ENCODE data around the gene ZMYND15. TPM values are rescaled to one million over a fixed set of nuclear protein-coding genes. Genes with fewer than 3 reads are reported as not detected.

Gene ZMYND15
- total and polyA plus RNA-seq, 2 of the 13 experiments (the other 11 are each of a cell fraction or from before 2014, with no cell fraction given) = 0.24 to 2.7 TPM

DNA sequence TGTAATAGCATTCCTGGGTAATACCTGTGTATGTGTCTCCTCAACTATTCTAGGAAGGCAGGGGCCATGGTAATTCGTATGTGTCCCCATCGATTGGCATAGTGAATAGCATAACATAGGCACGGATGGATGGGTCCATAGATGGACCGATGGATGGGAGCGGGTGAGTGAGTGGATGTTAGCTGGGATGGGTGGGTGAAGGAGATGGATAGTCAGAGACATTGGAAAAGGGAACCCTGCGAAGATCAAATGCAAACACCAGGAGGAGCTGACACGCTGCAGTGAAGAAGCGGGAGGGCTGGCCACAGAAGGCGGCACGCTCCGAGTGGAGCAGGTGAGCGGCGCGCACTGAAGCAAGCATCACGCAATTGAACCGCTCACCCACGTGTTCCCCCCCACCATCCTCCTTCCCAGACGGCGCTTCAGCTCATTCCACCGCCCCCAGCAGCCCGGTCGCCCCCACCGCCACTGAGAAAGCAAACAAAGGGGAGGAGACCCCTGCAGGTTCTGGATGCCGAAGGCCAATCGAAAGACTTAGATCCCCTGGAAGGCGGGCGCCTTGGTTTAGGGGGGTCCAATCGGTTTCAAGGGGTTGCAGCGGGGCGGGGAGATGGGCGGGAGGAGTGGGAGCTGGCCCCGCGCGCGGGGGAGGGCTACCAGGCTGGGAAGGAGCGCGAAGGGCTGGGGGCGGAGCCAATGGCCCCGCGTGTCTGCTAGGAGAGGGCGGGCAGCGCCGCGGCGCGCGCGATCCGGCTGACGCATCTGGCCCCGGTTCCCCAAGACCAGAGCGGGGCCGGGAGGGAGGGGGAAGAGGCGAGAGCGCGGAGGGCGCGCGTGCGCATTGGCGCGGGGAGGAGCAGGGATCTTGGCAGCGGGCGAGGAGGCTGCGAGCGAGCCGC, 29.6 kb upstream of the ZMYND15 start, which contains the start of gene ARRB2 (continued):
- TF ChIP-seq, protein P1, sequence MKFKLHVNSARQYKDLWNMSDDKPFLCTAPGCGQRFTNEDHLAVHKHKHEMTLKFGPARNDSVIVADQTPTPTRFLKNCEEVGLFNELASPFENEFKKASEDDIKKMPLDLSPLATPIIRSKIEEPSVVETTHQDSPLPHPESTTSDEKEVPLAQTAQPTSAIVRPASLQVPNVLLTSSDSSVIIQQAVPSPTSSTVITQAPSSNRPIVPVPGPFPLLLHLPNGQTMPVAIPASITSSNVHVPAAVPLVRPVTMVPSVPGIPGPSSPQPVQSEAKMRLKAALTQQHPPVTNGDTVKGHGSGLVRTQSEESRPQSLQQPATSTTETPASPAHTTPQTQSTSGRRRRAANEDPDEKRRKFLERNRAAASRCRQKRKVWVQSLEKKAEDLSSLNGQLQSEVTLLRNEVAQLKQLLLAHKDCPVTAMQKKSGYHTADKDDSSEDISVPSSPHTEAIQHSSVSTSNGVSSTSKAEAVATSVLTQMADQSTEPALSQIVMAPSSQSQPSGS (CRISPR knock-in tag; IDR thresholded peaks at IDR 0.05) = no peak
- TF ChIP-seq SP2 (CRISPR knock-in tag; IDR thresholded peaks at IDR 0.05) (peak; percentile 88), ZNF160 (CRISPR knock-in tag; IDR thresholded peaks at IDR 0.05) (no peak; the same call in 1 of the 2 replicates), TBP (CRISPR knock-in tag; IDR thresholded peaks at IDR 0.05) (no peak), POLR2A (IDR thresholded peaks at IDR 0.05; ENCODE audit: insufficient read depth in 1 of 2, low read depth in 2 of 2, low read length in 2 of 2) (peak in 1 of 2 experiments; percentile 58; a peak in 3 of 4 replicates), FOXP1 (IDR thresholded peaks at IDR 0.05) (no peak), FOXP1 (CRISPR knock-in tag; IDR thresholded peaks at IDR 0.05) (no peak; the same call in 1 of the 2 replicates), DR1 (CRISPR knock-in tag; IDR thresholded peaks at IDR 0.05) (no peak), ZNF24 (IDR thresholded peaks at IDR 0.05) (no peak), SMAD1 (CRISPR knock-in tag; IDR thresholded peaks at IDR 0.05; ENCODE audit: borderline replicate concordance, low read depth) (peak; percentile 55; the same call in 1 of the 2 replicates), SRF (IDR thresholded peaks at IDR 0.05; ENCODE audit: low read depth, low read length) (no peak), RCOR2 (CRISPR knock-in tag; IDR thresholded peaks at IDR 0.05) (no peak), ATRX (CRISPR knock-in tag; IDR thresholded peaks at IDR 0.05; ENCODE audit: borderline replicate concordance) (no peak), ZFX (CRISPR knock-in tag; IDR thresholded peaks at IDR 0.05; ENCODE audit: low read depth) (0 out of 2 replicates have a peak, but pooled peaks have one; percentile 26), PAF1 (CRISPR knock-in tag; IDR thresholded peaks at IDR 0.05) (no peak), HDAC6 (IDR thresholded peaks at IDR 0.05; ENCODE audit: low read depth, low read length) (no peak), ZNF850 (CRISPR knock-in tag; conservative IDR thresholded peaks at IDR 0.05) (no peak), GATAD2A (CRISPR knock-in tag; IDR thresholded peaks at IDR 0.05) (peak; percentile 58)
- TF ChIP-seq, protein P2, sequence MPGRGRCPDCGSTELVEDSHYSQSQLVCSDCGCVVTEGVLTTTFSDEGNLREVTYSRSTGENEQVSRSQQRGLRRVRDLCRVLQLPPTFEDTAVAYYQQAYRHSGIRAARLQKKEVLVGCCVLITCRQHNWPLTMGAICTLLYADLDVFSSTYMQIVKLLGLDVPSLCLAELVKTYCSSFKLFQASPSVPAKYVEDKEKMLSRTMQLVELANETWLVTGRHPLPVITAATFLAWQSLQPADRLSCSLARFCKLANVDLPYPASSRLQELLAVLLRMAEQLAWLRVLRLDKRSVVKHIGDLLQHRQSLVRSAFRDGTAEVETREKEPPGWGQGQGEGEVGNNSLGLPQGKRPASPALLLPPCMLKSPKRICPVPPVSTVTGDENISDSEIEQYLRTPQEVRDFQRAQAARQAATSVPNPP (CRISPR knock-in tag; IDR thresholded peaks at IDR 0.05) = no peak
- TF ChIP-seq, protein P3, sequence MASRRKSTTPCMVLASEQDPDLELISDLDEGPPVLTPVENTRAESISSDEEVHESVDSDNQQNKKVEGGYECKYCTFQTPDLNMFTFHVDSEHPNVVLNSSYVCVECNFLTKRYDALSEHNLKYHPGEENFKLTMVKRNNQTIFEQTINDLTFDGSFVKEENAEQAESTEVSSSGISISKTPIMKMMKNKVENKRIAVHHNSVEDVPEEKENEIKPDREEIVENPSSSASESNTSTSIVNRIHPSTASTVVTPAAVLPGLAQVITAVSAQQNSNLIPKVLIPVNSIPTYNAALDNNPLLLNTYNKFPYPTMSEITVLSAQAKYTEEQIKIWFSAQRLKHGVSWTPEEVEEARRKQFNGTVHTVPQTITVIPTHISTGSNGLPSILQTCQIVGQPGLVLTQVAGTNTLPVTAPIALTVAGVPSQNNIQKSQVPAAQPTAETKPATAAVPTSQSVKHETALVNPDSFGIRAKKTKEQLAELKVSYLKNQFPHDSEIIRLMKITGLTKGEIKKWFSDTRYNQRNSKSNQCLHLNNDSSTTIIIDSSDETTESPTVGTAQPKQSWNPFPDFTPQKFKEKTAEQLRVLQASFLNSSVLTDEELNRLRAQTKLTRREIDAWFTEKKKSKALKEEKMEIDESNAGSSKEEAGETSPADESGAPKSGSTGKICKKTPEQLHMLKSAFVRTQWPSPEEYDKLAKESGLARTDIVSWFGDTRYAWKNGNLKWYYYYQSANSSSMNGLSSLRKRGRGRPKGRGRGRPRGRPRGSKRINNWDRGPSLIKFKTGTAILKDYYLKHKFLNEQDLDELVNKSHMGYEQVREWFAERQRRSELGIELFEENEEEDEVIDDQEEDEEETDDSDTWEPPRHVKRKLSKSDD (CRISPR knock-in tag; IDR thresholded peaks at IDR 0.05; ENCODE audit: low read depth) = 0 out of 2 replicates have a peak, but pooled peaks have one; percentile 22
- TF ChIP-seq, protein P4, sequence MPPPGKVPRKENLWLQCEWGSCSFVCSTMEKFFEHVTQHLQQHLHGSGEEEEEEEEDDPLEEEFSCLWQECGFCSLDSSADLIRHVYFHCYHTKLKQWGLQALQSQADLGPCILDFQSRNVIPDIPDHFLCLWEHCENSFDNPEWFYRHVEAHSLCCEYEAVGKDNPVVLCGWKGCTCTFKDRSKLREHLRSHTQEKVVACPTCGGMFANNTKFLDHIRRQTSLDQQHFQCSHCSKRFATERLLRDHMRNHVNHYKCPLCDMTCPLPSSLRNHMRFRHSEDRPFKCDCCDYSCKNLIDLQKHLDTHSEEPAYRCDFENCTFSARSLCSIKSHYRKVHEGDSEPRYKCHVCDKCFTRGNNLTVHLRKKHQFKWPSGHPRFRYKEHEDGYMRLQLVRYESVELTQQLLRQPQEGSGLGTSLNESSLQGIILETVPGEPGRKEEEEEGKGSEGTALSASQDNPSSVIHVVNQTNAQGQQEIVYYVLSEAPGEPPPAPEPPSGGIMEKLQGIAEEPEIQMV (CRISPR knock-in tag; IDR thresholded peaks at IDR 0.05; ENCODE audit: low read depth) = no peak
- TF ChIP-seq, protein P5, sequence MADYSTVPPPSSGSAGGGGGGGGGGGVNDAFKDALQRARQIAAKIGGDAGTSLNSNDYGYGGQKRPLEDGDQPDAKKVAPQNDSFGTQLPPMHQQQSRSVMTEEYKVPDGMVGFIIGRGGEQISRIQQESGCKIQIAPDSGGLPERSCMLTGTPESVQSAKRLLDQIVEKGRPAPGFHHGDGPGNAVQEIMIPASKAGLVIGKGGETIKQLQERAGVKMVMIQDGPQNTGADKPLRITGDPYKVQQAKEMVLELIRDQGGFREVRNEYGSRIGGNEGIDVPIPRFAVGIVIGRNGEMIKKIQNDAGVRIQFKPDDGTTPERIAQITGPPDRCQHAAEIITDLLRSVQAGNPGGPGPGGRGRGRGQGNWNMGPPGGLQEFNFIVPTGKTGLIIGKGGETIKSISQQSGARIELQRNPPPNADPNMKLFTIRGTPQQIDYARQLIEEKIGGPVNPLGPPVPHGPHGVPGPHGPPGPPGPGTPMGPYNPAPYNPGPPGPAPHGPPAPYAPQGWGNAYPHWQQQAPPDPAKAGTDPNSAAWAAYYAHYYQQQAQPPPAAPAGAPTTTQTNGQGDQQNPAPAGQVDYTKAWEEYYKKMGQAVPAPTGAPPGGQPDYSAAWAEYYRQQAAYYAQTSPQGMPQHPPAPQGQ (CRISPR knock-in tag; IDR thresholded peaks at IDR 0.05; ENCODE audit: borderline replicate concordance) = 0 out of 2 replicates have a peak, but pooled peaks have one; percentile 76
